Fibroblast of pulmonary artery (primary cell): ENCODE results near the gene GRM8.

Experiments
- DNase-seq: peaks from one replicate; pipeline ENCODE4 v3.0.0-alpha.2; 2010; ENCODE audit warnings: low read depth
- H3K4me3 ChIP-seq: replicated peaks from 2 replicates; pipeline ENCODE4 v1.5.1; 2011; ENCODE audit warnings: low read depth, mild to moderate bottlenecking, control low read depth, low read length, moderate library complexity
- CTCF ChIP-seq: IDR thresholded peaks from 2 replicates; pipeline ENCODE4 v1.5.1; 2011; ENCODE audit warnings: mild to moderate bottlenecking, control low read depth, low read length, inconsistent platforms; ENCODE audit errors: missing control alignments

GRM8 gene

GRCh38 chr7:126993626-126994213, 259.0 kb downstream of the GRM8 start:
- TF ChIP-seq CTCF, result no peak
- DNase-seq, result no peak
- no peak overlapping the region for H3K4me3 ChIP-seq

GRCh38 chr7:126988022-126988421, 264.7 kb downstream of the GRM8 start:
- TF ChIP-seq CTCF, result no peak
- no peak for DNase-seq

GRCh38 chr7:126979722-126980121, 273.0 kb downstream of the GRM8 start:
- DNase-seq, result no peak
- TF ChIP-seq CTCF, result no peak
- no peak overlapping the region for H3K4me3 ChIP-seq

More at GRCh38 chr7:126988022-126988421, 264.7 kb downstream of the GRM8 start:
- no peak overlapping the region for H3K4me3 ChIP-seq

GRCh38 chr7:126978865-126979264, 273.9 kb downstream of the GRM8 start:
- TF ChIP-seq CTCF, result no peak
- no peak for DNase-seq
- no peak overlapping the region for H3K4me3 ChIP-seq

GRCh38 chr7:126973066-126973465, 279.7 kb downstream of the GRM8 start:
- no peak overlapping the region for H3K4me3 ChIP-seq
- TF ChIP-seq CTCF, result no peak

GRCh38 chr7:126972571-126972970, 280.2 kb downstream of the GRM8 start:
- TF ChIP-seq CTCF, result no peak
- no peak overlapping the region for H3K4me3 ChIP-seq
- DNase-seq, result no peak

More at GRCh38 chr7:126973066-126973465, 279.7 kb downstream of the GRM8 start:
- no peak for DNase-seq

- no peak for DNase-seq
- H3K4me3 ChIP-seq, result no peak overlapping the region
- TF ChIP-seq CTCF, result no peak
Observed at GRCh38 chr7:126959649-126960048, 293.1 kb downstream of the GRM8 start.
